Endometrium (tissue), 2 donors: ENCODE results near the gene MOB1A.
"Not testable (repeated sequence)": the region's sequence is repeated elsewhere in the genome, so short reads cannot be mapped to it uniquely, and the experiment has no call there.

Experiments used
- FAIRE-seq: peaks from 2 replicates; lab custom pipeline; 2012; peaks lifted over from hg19 to GRCh38; lab: Jason Lieb, UNC
- donor health status: control.
- donor health status: control.

Gene MOB1A

GRCh38 chr2:74198461-74199274, 20.0 kb upstream of the MOB1A start, which contains the start of gene MTHFD2:
MTHFD2 (plus strand) TSS chr2:74198615; CDS start chr2:74198642, 27 bp downstream.
- FAIRE-seq, result peak; percentile 8

- no peak for FAIRE-seq
Observed at GRCh38 chr2:74198023-74198460, 19.4 kb upstream of the MOB1A start.

GRCh38 chr2:74197049-74197448, 18.4 kb upstream of the MOB1A start:
- no peak for FAIRE-seq

- FAIRE-seq, result no peak
Observed at GRCh38 chr2:74194799-74195198, 16.1 kb upstream of the MOB1A start.

- FAIRE-seq, result no peak
Observed at GRCh38 chr2:74191596-74192380, 13.1 kb upstream of the MOB1A start.

GRCh38 chr2:74188696-74189095, 10.0 kb upstream of the MOB1A start:
- no peak for FAIRE-seq

GRCh38 chr2:74188018-74188601, 9.4 kb upstream of the MOB1A start:
- FAIRE-seq, result no peak

GRCh38 chr2:74186706-74187105, 8.0 kb upstream of the MOB1A start:
- not testable (repeated sequence) for FAIRE-seq

GRCh38 chr2:74186038-74186437, 7.4 kb upstream of the MOB1A start:
- no peak for FAIRE-seq

- no peak for FAIRE-seq
Observed at GRCh38 chr2:74183878-74184277, 5.2 kb upstream of the MOB1A start.

- FAIRE-seq, result no peak
Observed at GRCh38 chr2:74181739-74182138, 3.1 kb upstream of the MOB1A start.

- FAIRE-seq, result no peak
Observed at GRCh38 chr2:74179063-74179865, 585 bp upstream of the MOB1A start.

GRCh38 chr2:74177696-74178095, 983 bp downstream of the MOB1A start:
- no peak for FAIRE-seq

- no peak for FAIRE-seq
Observed at GRCh38 chr2:74174909-74175308, 3.8 kb downstream of the MOB1A start.

- FAIRE-seq, result no peak
Observed at GRCh38 chr2:74168739-74169138, 9.9 kb downstream of the MOB1A start.

- FAIRE-seq, result no peak
Observed at GRCh38 chr2:74164761-74165160, 13.9 kb downstream of the MOB1A start.

GRCh38 chr2:74162951-74163350, 15.7 kb downstream of the MOB1A start:
- no peak for FAIRE-seq

- peak; percentile 8 for FAIRE-seq
Observed at GRCh38 chr2:74155830-74156229, 22.8 kb downstream of the MOB1A start.

GRCh38 chr2:74152954-74153353, 25.7 kb downstream of the MOB1A start:
- FAIRE-seq, result no peak

GRCh38 chr2:74149570-74150319, 28.9 kb downstream of the MOB1A start:
- no peak for FAIRE-seq

- no peak for FAIRE-seq
Observed at GRCh38 chr2:74149247-74149525, 29.5 kb downstream of the MOB1A start.
